Measurements from ENCODE around the gene DOC2A.

DOC2A gene

GRCh38 chr16:30003670-30004423, 7.0 kb downstream of the DOC2A start:
- no peak for DNase-seq

DNA sequence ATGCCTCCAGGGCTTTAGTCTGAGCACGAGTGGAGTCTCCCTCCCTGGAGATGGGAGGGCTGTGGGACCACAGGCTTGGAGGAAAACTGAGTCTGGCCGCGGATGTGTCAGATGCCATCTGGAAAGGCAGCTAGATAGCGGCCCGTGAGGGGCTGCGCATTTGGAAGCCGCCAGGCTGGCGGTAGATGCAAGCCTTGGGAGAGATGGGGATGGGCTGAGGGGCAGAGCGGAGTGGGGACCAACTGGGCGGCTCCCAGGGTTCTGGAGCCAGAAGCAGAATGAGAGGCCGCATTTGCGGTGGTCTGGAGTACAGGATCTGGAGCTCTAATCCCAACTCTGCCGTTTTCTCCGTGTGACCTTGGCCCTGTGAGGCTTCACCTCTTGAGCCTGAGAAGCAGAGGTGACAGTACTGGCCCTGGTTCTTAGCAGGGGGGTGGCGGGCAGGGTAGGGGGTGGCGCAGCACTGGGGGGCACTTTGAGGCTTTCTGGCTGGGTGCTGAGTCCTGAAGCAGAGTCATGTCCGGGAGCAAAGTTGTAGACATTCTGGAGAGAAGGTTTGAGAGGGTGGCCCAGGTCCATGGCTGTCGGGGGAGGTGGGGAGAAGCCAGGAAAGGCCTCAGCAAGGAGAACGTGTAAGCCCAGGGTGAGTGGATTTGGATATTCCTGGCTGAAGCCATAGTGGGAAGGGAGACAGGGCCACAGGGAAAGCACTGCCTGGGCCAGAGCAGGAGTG, 8.0 kb downstream of the DOC2A start:
- DNase-seq = no peak

DNA sequence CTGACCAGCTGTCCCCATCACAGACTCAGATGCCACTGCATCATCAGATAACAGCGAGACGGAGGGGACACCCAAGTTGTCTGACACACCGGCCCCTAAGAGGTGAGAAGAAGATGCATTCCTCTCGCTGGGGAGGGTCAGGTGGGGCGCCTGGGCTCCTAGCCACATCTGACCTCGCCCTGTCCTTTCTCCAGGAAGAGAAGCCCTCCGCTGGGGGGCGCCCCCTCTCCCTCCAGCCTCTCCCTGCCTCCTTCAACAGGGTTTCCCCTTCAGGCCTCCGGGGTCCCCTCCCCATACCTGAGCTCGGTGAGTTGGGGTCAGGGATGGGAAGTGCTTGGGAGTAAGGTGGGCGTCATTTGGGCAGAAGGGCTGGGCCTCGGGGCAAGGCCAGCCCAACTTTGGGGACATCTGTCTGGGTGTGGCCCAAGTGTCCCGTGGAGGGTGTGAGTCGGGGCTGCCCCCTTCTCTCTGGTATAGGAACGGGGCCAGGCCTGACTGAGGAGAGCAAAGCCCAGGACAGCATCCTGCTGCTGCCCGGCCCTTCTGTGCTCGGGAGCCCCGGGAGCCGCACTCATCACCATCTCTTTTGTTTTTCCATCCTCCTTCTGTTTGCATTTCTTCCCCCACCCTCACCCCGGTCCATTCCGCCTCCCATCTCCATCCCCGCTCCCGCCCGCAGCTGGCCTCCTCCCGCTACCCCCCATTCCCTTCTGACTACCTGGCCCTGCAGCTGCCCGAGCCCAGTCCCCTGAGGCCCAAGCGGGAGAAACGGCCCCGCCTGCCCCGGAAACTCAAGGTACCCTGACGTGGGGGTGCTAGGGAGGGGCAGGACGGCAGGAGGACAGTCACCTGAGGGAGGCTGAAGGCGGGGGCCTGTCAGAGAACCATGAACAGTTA, 9.8 kb downstream of the DOC2A start:
- no peak for DNase-seq

DNA sequence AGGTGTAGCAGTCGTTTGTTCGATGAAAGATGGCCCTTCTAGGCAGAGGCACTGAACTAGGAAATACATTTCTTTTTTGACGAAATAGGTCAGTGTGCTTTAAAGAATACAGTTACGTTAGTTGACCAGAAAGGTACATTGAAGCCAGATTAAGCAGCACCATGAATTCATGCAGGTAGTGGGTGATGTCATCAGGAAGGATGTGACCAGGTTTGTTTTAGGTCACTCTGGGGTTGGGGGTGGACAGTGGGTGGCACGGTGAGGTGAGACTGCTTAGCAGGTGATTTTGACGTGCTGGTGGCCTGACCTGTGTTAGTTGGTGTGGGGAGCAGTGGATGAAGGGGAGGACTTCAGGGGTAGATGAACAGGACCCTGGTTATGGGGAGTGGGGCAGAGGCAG, 11.2 kb downstream of the DOC2A start:
- DNase-seq = no peak

- DNase-seq = no peak
Measured at GRCh38 chr16:29996766-29997250, 14.0 kb downstream of the DOC2A start.

GRCh38 chr16:29995911-29996765, 14.7 kb downstream of the DOC2A start, which contains the start of gene INO80E:
INO80E (plus strand) TSS chr16:29996241; CDS start chr16:29996311, 70 bp downstream.
- peak; percentile 98 for DNase-seq

- peak; percentile 88 for DNase-seq
Measured at GRCh38 chr16:29995324-29995910, 15.4 kb downstream of the DOC2A start, which contains the start of gene HIRIP3. HIRIP3 (minus strand) TSS chr16:29995617; CDS start chr16:29995605, 12 bp downstream.

DNA sequence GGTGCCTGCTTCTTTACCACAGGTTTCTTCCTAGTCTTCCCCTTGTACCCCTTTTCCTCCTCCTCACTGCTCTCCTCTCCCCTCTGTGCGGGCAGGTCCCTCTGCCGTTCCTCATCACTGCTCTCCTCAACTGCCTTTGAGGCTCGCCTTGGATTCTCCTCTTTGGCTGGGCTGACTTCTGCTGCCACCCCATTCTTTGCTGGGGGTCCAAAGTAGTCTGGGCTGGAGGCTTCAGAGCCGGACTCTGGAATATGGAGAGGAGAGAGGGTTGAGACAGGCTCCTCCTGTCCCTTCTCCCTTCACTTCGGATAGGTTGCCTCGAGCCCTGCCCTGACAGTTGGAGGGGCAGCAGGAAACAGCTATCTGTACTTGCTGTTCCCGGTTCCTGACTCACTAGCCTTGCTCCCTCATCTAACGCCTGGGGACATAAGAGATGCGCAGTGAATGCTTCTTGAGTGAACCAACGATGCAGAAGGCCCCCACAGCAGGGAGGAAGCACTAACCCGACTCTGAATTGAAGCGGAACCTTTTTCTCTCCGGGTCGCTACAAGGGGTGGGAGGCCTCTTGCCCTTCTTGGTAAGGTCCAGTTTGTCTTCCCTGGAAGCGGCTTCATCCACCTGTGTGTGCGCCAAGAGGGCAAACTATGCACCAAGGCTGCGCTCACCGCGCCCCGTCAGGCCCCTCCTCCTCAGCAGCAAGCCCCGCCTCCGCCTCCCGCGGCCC, 16.1 kb downstream of the DOC2A start:
- no peak for DNase-seq

GRCh38 chr16:29993903-29994599, 16.8 kb downstream of the DOC2A start:
- DNase-seq = no peak

DNA sequence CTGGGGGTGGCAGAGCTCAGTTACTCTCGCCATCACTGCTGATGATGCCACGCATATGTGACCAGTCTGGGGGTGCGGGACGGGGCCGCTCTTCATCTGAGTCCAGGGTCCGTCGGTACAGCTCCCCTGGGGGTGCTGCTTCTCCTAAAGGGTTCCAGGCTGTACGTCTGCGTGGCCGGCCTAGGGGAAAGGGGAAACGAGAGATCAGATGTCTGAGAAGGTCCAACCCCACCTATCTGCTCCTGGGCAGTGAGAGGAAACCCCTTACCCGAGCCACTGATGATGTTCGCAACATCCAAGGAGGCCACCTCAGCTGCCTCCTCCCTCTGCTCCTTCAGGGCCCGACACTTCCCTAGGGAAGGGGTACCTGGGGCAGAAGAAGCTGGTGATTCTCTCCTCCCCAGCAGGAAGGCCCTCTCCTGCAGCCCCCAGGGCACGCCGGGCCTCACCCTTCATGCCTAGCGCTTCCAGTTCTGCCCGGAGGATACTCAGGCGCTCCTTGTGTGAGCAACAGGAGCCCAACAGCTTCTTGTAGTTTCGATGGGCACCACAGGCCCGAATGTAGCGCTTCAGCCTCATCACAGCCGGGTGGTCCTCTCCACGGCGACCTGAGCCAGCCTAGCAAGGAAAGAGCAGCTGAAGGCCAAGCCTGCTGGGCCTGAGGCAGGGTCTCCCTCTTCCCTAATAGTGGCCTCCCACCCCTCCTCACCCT, 17.5 kb downstream of the DOC2A start:
- no peak for DNase-seq

DNA sequence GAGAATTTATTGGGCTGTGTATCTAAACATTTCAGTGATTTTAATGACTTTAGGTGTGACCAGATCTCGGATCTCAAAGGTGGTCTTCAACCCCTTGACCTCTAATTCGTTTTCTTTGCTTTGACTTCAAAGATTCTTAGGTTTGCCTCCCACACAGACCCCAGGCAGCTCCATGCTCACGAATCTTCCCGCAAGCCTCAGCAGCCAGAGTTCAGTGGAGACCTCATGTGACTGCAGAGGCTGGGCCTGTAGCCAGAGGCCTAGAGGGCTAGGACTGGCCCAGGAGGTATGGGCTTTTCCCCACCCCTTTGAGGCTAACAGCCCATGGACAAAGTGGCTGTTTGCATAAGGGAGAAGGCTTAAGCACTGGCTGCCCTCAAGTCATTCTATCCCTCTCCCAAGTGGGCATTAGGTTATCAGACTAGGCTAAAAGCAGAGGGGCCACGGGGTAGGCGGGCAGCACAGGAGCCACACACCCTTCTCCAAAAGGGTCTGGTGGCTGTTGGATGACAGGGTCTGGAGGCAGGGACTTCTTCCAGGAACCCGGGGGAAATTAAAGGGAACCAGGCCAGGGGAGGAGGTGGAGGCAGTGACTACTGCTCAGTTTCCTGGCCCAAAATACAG, 18.4 kb downstream of the DOC2A start:
- DNase-seq = no peak

DNA sequence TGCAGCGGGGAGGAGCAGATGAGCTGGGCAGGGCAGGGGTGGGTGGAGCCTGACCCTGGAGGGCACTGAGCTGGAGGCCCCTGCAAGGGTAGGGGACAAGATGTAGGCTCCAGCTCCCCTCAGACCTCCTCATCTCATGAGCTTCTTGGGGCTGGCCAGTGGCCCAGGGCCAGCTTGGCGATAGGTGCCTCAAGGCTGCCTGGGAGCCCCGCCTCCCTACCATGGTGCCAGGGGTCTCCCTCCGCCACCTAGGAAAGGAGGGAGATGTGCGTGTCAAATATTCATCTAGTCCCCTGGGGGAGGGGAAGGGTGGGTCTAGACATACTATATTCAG, 19.3 kb downstream of the DOC2A start:
- no peak for DNase-seq

GRCh38 chr16:29990883-29991570, 19.8 kb downstream of the DOC2A start:
- DNase-seq = no peak

DNA sequence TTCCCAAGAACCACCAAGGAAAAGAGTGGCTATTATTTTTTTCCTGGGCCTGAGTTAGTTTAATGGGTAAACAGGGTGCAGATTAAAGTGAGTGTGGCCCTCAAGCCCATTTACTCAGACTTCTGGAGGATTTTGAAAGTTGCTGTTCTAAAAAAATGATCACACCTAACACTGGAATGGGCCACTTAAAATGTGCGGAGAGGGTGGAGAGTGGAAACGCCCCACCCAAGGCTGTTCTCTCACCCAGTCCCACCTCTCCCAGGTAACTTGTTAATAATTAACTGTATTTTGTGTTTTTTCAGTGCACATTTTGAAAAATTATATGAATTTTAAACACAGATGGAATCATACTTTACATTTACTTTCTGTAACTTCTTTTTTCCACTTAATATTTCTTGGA, 20.8 kb downstream of the DOC2A start:
- DNase-seq = no peak

GRCh38 chr16:29989111-29989858, 21.5 kb downstream of the DOC2A start:
- DNase-seq = no peak

GRCh38 chr16:29988346-29989075, 22.3 kb downstream of the DOC2A start:
- DNase-seq = no peak
